HUES64 (cell line): Measurements from ENCODE around the gene LARP1.
A peak's percentile ranks its signal among the peaks of the same experiment; 100 is the strongest.

Source experiments
- H3K27ac ChIP-seq: 2 replicates; pipeline ENCODE4 v1.7.0; 2013; ENCODE audit warnings: low read depth, low read length, inconsistent platforms
- H3K27me3 ChIP-seq: 2 replicates; pipeline ENCODE4 v1.6.1; 2013; ENCODE audit warnings: mild to moderate bottlenecking, low read length; ENCODE audit not compliant: insufficient read depth
- H3K36me3 ChIP-seq: 2 replicates; pipeline ENCODE4 v1.6.1; 2013; ENCODE audit warnings: mild to moderate bottlenecking, low read length; ENCODE audit not compliant: insufficient read depth
- H3K4me1 ChIP-seq: 2 replicates; pipeline ENCODE4 v1.6.1; 2013; ENCODE audit warnings: mild to moderate bottlenecking, low read length, moderate library complexity; ENCODE audit not compliant: insufficient read depth
- H3K4me3 ChIP-seq: 2 replicates; pipeline ENCODE4 v1.5.1; 2013; ENCODE audit warnings: mild to moderate bottlenecking, low read length, moderate library complexity
- H3K9ac ChIP-seq: 2 replicates; pipeline ENCODE4 v1.6.1; 2013; ENCODE audit warnings: mild to moderate bottlenecking, low read depth, low read length
- H3K9me3 ChIP-seq: 2 replicates; pipeline ENCODE4 v1.6.1; 2013; ENCODE audit warnings: low read depth, low read length; ENCODE audit not compliant: insufficient read depth
- WGBS: fragments of 150-250, 120-280 bp; methylation state at CpG from one replicate; pipeline ENCODE4 v1.1.7; 2013; ENCODE audit warnings: missing lambda C conversion rate; 5-methylcytosine and 5-hydroxymethylcytosine counted together

LARP1 gene

DNA sequence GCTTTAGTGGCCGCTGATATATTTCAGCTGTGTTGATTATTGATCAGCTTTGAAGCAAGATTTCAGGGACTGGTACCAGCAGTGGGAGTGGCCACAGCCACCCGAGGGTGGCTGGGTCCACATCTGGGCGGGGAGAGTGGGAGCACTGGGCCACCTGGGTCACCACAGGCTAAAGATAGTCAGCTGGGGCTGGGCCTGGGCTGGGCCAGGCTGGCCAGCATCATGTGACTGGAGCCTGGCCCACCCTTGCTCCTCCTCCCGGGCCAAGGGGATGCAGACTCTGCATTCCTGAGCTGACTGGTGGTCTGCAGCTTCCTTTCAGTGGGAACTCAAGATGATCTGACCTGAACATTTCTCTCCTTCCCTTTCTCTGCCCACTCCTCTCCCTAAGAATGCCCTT is 27.1 kb downstream of the LARP1 start:
- 61% methylated on average over 4 of the region's 4 CpGs for WGBS
- H3K9me3 ChIP-seq: no peaks in the 10 kb centered on the region
- no peaks in the 10 kb centered on the region for H3K27me3 ChIP-seq
- H3K27ac ChIP-seq: no peak overlapping the region
- peaks cover 8% of the 10 kb centered on the region; the same call in 1 of the 2 replicates for H3K36me3 ChIP-seq
- no peak overlapping the region for H3K9ac ChIP-seq
- no peak overlapping the region for H3K4me3 ChIP-seq
- H3K4me1 ChIP-seq: peaks cover 49% of the 10 kb centered on the region

DNA sequence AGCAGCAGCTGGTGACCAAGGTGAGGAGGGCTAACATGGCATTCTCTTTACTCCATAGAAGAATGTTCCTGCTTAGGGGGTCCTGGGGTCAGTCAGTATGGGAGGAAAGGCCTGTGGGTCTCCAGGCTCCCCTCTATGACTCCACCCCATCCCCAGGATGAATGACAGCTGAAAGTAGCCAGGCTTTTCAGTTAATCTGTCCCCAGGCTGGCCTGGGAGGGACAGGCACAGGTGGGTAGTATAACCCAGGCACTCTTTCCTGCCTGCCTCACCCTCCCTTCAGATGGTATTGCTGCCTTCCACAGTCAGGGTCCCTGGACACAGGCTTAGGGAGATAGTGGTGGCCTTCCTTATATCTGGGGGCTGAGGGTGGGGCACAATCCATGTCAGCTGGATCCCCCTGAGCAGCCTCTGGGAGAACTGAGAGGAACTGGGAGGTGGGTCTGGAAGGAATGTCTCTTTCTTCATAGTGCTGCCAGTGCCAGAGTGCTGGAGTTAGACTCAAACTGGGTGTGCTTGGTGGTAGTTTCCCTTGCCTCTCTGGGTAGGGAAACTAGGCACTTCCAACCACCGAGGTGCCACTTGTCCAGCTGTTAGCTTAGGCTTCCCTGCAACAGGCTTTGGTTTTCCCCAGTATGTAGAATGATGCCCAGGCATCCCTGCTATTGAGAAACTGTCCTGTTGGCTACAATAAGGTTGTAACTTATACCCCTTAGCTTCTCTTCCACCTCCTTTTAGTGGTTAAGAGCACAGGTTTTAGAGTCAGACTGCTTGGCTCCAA is 27.8 kb downstream of the LARP1 start:
- H3K27ac ChIP-seq: no peak overlapping the region
- peaks cover 8% of the 10 kb centered on the region; the same call in 1 of the 2 replicates for H3K36me3 ChIP-seq
- H3K9me3 ChIP-seq: no peaks in the 10 kb centered on the region
- no peaks in the 10 kb centered on the region for H3K27me3 ChIP-seq
- H3K4me1 ChIP-seq: peaks cover 54% of the 10 kb centered on the region
- no peak overlapping the region for H3K9ac ChIP-seq
- H3K4me3 ChIP-seq: no peak overlapping the region
- 92% methylated on average over 1 of the region's 1 CpG for WGBS

DNA sequence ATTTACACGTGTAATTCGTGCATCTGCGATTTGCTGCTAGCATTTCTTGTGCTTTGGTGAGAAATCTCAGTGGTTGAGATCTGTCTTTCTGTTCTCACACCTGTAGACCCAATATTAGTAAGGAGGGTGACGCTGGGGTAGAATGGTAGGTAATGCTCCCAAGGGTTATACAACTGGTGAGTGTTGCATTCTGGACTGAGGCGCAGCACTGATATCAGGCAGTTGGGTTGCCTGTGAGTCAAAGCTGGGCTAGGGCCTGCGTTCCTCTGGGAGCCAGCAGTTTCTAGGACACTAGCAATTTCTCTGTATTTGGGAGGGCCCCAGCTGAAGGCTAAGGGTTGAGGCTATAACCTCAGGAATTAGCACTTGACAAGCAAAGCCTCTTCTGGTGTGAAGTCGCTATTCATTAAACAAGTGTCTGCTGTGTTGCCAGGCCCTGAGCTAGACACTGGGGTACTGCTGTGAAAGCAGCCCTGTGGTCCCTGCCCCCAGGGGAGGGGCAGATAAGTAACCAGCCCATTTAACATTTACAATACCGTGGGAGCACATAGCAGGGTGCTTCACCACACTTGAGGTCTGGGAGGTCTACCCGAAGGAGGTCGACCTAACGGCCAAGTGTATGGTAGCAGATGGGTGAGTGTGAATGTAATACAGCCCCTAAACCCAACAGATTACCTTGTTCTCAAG is 28.7 kb downstream of the LARP1 start:
- Histone ChIP-seq H3K9ac (no peak overlapping the region), H3K4me1 (peaks cover 53% of the 10 kb centered on the region), H3K27ac (no peak overlapping the region), H3K4me3 (no peak overlapping the region), H3K9me3 (no peaks in the 10 kb centered on the region), H3K36me3 (peaks cover 4% of the 10 kb centered on the region; the same call in 1 of the 2 replicates), H3K27me3 (no peaks in the 10 kb centered on the region)
- WGBS: 68% methylated on average over 10 of the region's 11 CpGs

DNA sequence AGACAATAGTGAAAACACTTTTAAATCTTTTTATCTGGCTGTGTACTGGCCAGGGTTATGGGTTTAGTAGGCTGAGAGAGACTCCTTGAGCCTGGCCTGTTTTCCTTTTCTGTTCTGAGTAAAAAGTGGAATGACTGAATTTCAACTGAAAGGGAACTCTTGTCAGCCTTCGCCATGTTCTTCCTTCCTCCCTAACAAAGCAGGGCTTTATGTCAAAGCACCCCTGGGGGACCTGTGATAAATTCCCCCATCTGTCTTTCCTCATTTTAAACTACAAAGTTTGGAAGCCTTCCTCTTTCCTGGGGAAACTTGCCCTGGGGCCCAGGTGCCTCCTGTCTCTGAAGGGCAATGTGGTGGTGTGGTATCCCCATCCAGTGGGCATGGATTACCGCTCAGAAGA is 29.7 kb downstream of the LARP1 start:
- WGBS: 69% methylated on average over 2 of the region's 2 CpGs
- H3K9me3 ChIP-seq: no peaks in the 10 kb centered on the region
- H3K27me3 ChIP-seq: no peaks in the 10 kb centered on the region
- H3K9ac ChIP-seq: no peak overlapping the region
- H3K36me3 ChIP-seq: peaks cover 3% of the 10 kb centered on the region; the same call in 1 of the 2 replicates
- H3K4me3 ChIP-seq: no peak overlapping the region
- no peak overlapping the region; the same call in 1 of the 2 replicates for H3K27ac ChIP-seq
- H3K4me1 ChIP-seq: peaks cover 50% of the 10 kb centered on the region

DNA sequence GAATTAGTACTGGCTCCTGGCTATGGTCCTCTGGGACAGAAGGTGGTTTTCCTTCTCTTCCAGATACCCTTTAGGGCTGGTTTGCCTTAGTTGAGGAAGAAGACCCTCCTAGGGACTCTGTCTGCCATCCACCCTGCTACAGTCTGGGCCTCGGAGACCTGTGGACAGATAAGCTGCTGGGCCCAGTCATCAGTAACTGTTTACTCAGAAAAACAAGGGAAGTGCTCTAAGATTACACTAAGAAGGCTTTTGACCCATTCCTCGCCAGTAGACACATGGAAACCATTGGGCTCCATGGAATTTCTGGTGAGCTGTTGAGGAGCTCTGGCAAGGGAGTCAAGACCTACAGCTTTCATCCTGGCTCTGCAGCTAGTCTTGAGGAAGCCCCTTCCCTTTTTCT is 31.2 kb downstream of the LARP1 start:
- H3K9ac ChIP-seq: no peak overlapping the region
- WGBS: 83% methylated on average over 2 of the region's 2 CpGs
- peaks cover 18% of the 10 kb centered on the region for H3K36me3 ChIP-seq
- no peak overlapping the region for H3K27ac ChIP-seq
- H3K9me3 ChIP-seq: no peaks in the 10 kb centered on the region
- no peak overlapping the region for H3K4me3 ChIP-seq
- H3K27me3 ChIP-seq: no peaks in the 10 kb centered on the region
- peaks cover 50% of the 10 kb centered on the region for H3K4me1 ChIP-seq

DNA sequence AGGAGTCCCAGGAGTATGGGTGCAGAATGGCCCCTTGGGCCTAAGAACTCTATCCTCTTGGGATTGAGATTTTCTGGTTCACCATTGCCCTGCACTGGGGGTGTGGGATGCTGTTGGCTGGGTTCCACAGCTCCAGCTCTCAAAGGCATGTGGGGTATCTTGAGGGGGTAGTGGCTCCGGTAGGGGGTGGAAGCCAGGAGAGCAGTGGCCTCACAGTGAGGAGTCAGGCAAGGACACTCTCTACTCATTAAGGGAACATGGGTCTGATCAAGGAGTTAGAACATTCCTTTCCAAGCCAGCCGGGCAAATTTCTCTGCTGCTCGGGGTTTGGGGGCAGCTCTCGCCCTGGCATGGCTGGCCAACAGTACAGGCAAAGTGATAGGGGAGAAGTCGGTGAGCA is 33.0 kb downstream of the LARP1 start:
- Histone ChIP-seq H3K27me3 (no peaks in the 10 kb centered on the region), H3K36me3 (peaks cover 36% of the 10 kb centered on the region), H3K9ac (no peak overlapping the region; the same call in 1 of the 2 replicates), H3K27ac (0 out of 2 replicates have a peak overlapping the region, but pooled peaks have one; percentile 13), H3K9me3 (no peaks in the 10 kb centered on the region), H3K4me3 (no peak overlapping the region), H3K4me1 (peaks cover 32% of the 10 kb centered on the region)
- 98% methylated on average over 5 of the region's 5 CpGs for WGBS

DNA sequence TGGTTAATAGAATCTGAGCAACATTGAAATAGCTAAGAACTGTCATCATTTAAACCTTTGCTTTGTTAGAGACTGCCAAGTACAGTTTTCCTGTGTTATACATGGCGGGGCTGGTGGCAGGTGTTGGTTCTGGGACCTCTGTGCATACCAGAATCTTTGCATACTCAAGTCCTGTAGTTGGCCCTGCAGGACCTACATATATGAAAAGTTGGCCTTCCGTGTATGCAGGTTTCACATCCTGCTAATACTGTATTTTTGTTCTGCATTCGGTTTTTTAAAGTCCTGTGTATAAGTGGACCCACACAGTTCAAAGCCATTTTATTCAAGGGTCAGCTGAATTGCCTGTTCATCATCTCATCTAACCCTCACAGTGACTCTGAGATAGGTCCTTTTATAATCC is 36.4 kb downstream of the LARP1 start:
- peaks cover 65% of the 10 kb centered on the region for H3K36me3 ChIP-seq

DNA sequence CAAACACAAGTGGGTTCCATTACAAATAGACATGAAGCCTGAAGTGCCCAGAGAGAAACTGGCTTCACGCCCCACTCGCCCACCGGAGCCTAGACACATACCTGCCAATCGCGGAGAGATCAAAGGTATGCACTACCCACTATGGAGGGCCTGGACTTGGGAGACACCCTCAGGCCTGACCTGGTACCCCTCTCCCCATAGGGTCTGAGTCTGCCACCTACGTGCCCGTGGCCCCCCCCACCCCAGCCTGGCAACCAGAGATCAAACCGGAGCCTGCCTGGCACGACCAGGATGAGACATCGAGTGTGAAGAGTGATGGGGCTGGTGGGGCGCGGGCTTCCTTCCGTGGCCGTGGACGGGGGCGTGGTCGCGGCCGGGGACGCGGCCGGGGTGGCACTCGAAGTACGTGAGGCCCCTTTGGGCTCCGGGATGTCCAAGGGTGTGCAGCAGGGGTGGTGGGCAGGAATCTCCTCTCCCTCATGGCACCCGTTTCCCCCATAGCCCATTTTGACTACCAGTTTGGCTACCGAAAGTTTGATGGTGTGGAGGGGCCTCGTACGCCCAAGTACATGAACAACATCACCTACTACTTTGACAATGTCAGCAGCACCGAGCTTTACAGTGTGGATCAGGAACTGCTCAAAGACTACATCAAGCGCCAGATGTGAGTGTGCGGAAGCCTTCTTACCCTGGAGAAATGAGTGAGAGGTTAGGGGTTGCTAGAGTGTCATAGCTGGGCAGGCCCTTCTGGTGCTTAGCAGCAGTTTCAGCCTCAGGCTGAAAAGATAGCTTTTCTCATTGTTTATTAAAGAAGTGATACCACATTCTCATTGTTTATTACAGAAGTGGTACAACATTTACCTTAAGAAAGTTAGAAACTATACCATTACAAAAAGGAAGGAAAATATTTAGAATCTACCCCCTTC is 38.7 kb downstream of the LARP1 start:
- WGBS: 97% methylated on average over 32 of the region's 32 CpGs
- Histone ChIP-seq H3K36me3 (peaks cover 87% of the 10 kb centered on the region), H3K9ac (no peak overlapping the region), H3K27ac (no peak overlapping the region), H3K4me3 (no peak overlapping the region), H3K27me3 (no peaks in the 10 kb centered on the region), H3K4me1 (no peaks in the 10 kb centered on the region), H3K9me3 (no peaks in the 10 kb centered on the region)

More for the DNA sequence above, 36.4 kb downstream of the LARP1 start:
- Histone ChIP-seq H3K9ac (no peak overlapping the region), H3K9me3 (no peaks in the 10 kb centered on the region), H3K4me1 (peaks cover 9% of the 10 kb centered on the region; the same call in 1 of the 2 replicates), H3K4me3 (no peak overlapping the region), H3K27ac (no peak overlapping the region), H3K27me3 (no peaks in the 10 kb centered on the region)
- WGBS: 97% methylated on average over 3 of the region's 3 CpGs

DNA sequence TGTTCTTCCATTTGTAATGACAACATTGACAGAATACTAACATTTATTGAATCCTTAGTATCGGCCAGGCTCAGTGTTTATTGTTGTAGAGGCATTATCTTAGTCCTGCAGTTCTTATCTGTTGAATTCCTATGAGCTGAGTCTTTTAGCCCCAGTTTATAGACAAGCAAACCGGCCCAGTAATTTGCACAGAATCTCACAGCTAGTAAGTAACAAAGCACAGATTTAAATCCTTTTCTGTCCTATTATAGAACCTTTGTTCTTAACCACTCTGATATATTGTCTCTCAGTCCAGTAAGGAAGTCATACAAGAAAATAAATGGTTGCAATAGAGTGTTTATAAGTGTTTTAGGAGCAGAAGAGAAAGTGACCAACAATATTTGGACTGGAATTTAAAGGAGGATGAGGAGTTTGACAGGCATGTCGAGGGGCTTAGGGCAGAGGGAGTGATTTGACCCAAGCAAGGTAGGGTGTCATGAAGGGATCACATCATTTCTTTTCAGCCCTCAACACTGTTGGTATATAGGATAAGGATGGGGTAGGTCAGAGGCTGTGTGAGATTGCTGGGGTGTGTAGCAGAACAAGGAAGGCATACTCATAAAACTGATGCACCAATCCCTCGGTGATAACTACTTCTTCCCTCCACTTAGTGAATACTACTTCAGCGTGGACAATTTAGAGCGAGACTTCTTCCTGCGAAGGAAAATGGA is 39.5 kb downstream of the LARP1 start:
- H3K36me3 ChIP-seq: peaks cover 93% of the 10 kb centered on the region
- no peak overlapping the region for H3K27ac ChIP-seq
- no peak overlapping the region for H3K9ac ChIP-seq
- WGBS: 94% methylated on average over 7 of the region's 7 CpGs
- H3K4me1 ChIP-seq: no peaks in the 10 kb centered on the region
- no peaks in the 10 kb centered on the region for H3K9me3 ChIP-seq
- H3K4me3 ChIP-seq: no peak overlapping the region
- H3K27me3 ChIP-seq: no peaks in the 10 kb centered on the region

DNA sequence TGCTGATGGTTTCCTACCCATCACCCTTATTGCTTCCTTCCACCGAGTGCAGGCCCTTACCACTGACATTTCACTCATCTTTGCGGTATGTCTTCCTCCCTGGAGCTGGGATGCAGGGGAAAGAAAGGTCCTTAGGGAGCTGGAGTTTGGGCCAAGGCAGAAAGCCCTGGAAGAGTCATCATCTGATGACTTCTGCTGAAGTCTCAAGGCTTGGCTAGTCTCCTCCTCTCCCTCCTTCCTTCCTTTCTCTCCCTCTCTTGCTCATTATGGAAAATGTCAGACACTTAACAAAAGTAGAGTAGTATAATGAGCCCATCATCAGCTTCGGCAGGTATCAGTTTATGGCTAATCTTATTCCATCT is 40.0 kb downstream of the LARP1 start:
- no peak overlapping the region for H3K27ac ChIP-seq
- no peaks in the 10 kb centered on the region for H3K4me1 ChIP-seq
- H3K4me3 ChIP-seq: no peak overlapping the region
- peaks cover 94% of the 10 kb centered on the region for H3K36me3 ChIP-seq
- WGBS: 90% methylated on average over 3 of the region's 3 CpGs
- no peaks in the 10 kb centered on the region for H3K27me3 ChIP-seq
- H3K9me3 ChIP-seq: no peaks in the 10 kb centered on the region
- H3K9ac ChIP-seq: no peak overlapping the region
